GM19023 (cell line): ENCODE data around the gene TBL3.
"Not testable (repeated sequence)": the region's sequence is repeated elsewhere in the genome, so short reads cannot be mapped to it uniquely, and the experiment has no call there.

Source experiments
- ATAC-seq: cut with Tn5 transposase; IDR thresholded peaks from one replicate; pipeline ENCODE4 v1.9.1; 2021; ENCODE audit warnings: mild to moderate bottlenecking, moderate library complexity; ENCODE audit not compliant: unreplicated experiment

TBL3 gene

GRCh38 chr16:1998852-1999801 is 27.3 kb downstream of the TBL3 start:
- no peak for ATAC-seq

- no peak for ATAC-seq
These were observed 28.1 kb downstream of the TBL3 start for GRCh38 chr16:1999866-2000514.

GRCh38 chr16:2001035-2001434 is 29.2 kb downstream of the TBL3 start:
- no peak for ATAC-seq

- no peak for ATAC-seq
These were observed 29.9 kb downstream of the TBL3 start for GRCh38 chr16:2001456-2002355.

- ATAC-seq, result no peak
These were observed 30.8 kb downstream of the TBL3 start for GRCh38 chr16:2002406-2003230.

- no peak for ATAC-seq
These were observed 31.5 kb downstream of the TBL3 start for GRCh38 chr16:2003231-2003826.

- peak; percentile 60 for ATAC-seq
These were observed 32.2 kb downstream of the TBL3 start for GRCh38 chr16:2003827-2004641.

- no peak for ATAC-seq
These were observed 33.1 kb downstream of the TBL3 start for GRCh38 chr16:2004795-2005517.

- no peak for ATAC-seq
These were observed 33.8 kb downstream of the TBL3 start for GRCh38 chr16:2005646-2006045.

GRCh38 chr16:2006317-2006716 is 34.5 kb downstream of the TBL3 start:
- ATAC-seq, result no peak

GRCh38 chr16:2007081-2007836 is 35.4 kb downstream of the TBL3 start:
- no peak for ATAC-seq

- ATAC-seq, result no peak
These were observed 36.2 kb downstream of the TBL3 start for GRCh38 chr16:2008009-2008526.

- peak; percentile 2 for ATAC-seq
These were observed 36.8 kb downstream of the TBL3 start for GRCh38 chr16:2008631-2009163.

- ATAC-seq, result peak; percentile 31
These were observed 37.4 kb downstream of the TBL3 start for GRCh38 chr16:2009164-2009711.

- peak; percentile 91 for ATAC-seq
These were observed 38.1 kb downstream of the TBL3 start, which contains the start of gene ZNF598 for GRCh38 chr16:2009791-2010510. Gene ZNF598 (minus strand): TSS chr16:2009821.

- not testable (repeated sequence) for ATAC-seq
These were observed 39.9 kb downstream of the TBL3 start for GRCh38 chr16:2011726-2012125.
